ENCODE data around the gene SNRPA1. TPM values are rescaled to one million over a fixed set of nuclear protein-coding genes. Genes with fewer than 3 reads are reported as not detected.

The SNRPA1 gene
- total and polyA plus RNA-seq, 2 donors (not counting 3 experiments of a cell fraction or from before 2014, with no cell fraction given) = 68.5 to 82.7 TPM

DNA sequence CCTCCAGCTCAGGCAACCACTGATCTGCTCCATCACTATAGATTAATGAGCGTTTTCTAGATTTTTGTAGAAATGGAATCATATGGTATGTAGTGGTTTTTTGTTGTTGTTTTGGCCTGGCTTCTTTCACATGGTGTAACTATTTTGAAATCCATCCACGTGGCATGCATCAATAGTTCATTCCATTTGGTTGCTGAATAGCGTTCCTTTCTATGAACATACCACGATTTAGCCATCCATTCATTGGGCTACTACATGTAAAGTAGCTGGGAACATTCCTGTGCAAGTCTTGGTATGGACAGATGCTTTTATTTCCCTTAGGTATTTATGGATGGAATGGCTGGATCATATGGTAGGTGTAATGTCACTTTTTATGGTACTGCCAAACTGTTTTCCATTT lies 32.5 kb downstream of the SNRPA1 start:
- ChIA-PET POLR2A (no interaction called here), CTCF (interaction anchor here (1.3 to 1.9 kb wide), 4 partner anchors 11 to 255 kb away, joined by 3 to 7 read pairs (median 5); partner anchors contain the start of gene CHSY1)
- dilution Hi-C loops (cut with MboI; ENCODE audit: extremely low pct_ligation_motif_present, low sequenced_read_pairs) = no loop called here
- BruUV-seq (replicated peaks) = no TSS peak
- Histone ChIP-seq H3K36me3 (ENCODE audit: control insufficient read depth in 2 of 2, extremely low read depth in 1 of 2, insufficient read depth in 2 of 2, low read length in 2 of 2) (no peaks in the 10 kb centered on the region), H3K27me3 (ENCODE audit: control insufficient read depth in 2 of 2, insufficient read depth in 2 of 2, low read length in 2 of 2) (peaks cover 0 to 2% of the 10 kb centered on the region in 2 experiments), H3K9me3 (replicated peaks; ENCODE audit: control insufficient read depth, insufficient read depth, low read length) (no peaks in the 10 kb centered on the region), H3K27ac (ENCODE audit: insufficient read depth, low read depth, low read length) (no peak overlapping the region), H3K9me1 (replicated peaks; ENCODE audit: control insufficient read depth, extremely low read depth, insufficient read depth, low read length) (no peaks in the 10 kb centered on the region), H3K4me2 (ENCODE audit: insufficient read depth, low read length) (no peak overlapping the region), H3K79me2 (ENCODE audit: control insufficient read depth, insufficient read depth, low read length) (no peaks in the 10 kb centered on the region), H3K4me1 (ENCODE audit: control insufficient read depth, extremely low read depth, insufficient read depth, low read length) (peaks cover 12% of the 10 kb centered on the region), H3K4me3 (replicated peaks in 1 of 3; ENCODE audit: insufficient read depth in 1 of 3, low read depth in 1 of 3, low read length in 3 of 3) (no peak overlapping the region), H4K20me1 (replicated peaks; ENCODE audit: control insufficient read depth, extremely low read depth, insufficient read depth, low read length) (no peaks in the 10 kb centered on the region), H3K9ac (replicated peaks; ENCODE audit: extremely low read depth, insufficient read depth, low read length) (no peak overlapping the region), H2AFZ (ENCODE audit: low read depth, low read length) (no peak overlapping the region)
- TF ChIP-seq JUN (IDR thresholded peaks at IDR 0.05; ENCODE audit: borderline replicate concordance, insufficient read depth, insufficient read length, low read depth) (no peak), GATA2 (IDR thresholded peaks at IDR 0.05; ENCODE audit: insufficient read depth, insufficient read length, low read depth, low read length) (no peak), FOS (IDR thresholded peaks at IDR 0.05; ENCODE audit: borderline replicate concordance, insufficient read depth, low read length) (no peak), MYC (IDR thresholded peaks at IDR 0.05; ENCODE audit: low read depth, low read length) (no peak), EZH2 (IDR thresholded peaks at IDR 0.05; ENCODE audit: borderline replicate concordance, low read depth, low read length, severe bottlenecking) (no peak), POLR2A (IDR thresholded peaks at IDR 0.05; ENCODE audit: low read depth, low read length) (no peak), POLR2AphosphoS5 (IDR thresholded peaks at IDR 0.05; ENCODE audit: insufficient read depth, low read depth, low read length) (no peak)
- TF ChIP-seq, protein P1, sequence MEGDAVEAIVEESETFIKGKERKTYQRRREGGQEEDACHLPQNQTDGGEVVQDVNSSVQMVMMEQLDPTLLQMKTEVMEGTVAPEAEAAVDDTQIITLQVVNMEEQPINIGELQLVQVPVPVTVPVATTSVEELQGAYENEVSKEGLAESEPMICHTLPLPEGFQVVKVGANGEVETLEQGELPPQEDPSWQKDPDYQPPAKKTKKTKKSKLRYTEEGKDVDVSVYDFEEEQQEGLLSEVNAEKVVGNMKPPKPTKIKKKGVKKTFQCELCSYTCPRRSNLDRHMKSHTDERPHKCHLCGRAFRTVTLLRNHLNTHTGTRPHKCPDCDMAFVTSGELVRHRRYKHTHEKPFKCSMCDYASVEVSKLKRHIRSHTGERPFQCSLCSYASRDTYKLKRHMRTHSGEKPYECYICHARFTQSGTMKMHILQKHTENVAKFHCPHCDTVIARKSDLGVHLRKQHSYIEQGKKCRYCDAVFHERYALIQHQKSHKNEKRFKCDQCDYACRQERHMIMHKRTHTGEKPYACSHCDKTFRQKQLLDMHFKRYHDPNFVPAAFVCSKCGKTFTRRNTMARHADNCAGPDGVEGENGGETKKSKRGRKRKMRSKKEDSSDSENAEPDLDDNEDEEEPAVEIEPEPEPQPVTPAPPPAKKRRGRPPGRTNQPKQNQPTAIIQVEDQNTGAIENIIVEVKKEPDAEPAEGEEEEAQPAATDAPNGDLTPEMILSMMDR (IDR thresholded peaks at IDR 0.05; ENCODE audit: extremely low read depth in 1 of 2, insufficient read depth in 1 of 2, low read depth in 1 of 2, low read length in 2 of 2) = no peak
- TF ChIP-seq, protein P2, sequence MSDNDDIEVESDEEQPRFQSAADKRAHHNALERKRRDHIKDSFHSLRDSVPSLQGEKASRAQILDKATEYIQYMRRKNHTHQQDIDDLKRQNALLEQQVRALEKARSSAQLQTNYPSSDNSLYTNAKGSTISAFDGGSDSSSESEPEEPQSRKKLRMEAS (IDR thresholded peaks at IDR 0.05; ENCODE audit: insufficient read depth, insufficient read length) = no peak
- FAIRE-seq (no peak), DNase-seq (ENCODE audit: low read depth, low spot score) (no peak)
- intact Hi-C loops (cut with micrococcal nuclease) = no loop called here

Measured in endothelial cell of umbilical vein (primary cell).